ENCODE results near the gene COX10.

GRCh38 chr17:14158707-14159106, 89.4 kb downstream of the COX10 start:
- TF ChIP-seq CTCF (IDR thresholded peaks at IDR 0.05), result no peak
- TF ChIP-seq POLR2A (IDR thresholded peaks at IDR 0.05), result no peak
- TF ChIP-seq EP300 (IDR thresholded peaks at IDR 0.05), result no peak
- TF ChIP-seq POLR2AphosphoS5 (IDR thresholded peaks at IDR 0.05), result no peak
